GM12891 (cell line): Measurements from ENCODE around the gene MIA2.

Experiments
- POLR2A ChIP-seq: IDR thresholded peaks from 2 replicates; pipeline ENCODE4 v1.6.1; 2011; ENCODE audit warnings: low read depth, low read length, control low read depth
- POLR2AphosphoS5 ChIP-seq: IDR thresholded peaks from 2 replicates; pipeline ENCODE4 v1.6.1; 2011; ENCODE audit warnings: low read depth, low read length, control low read depth
- POU2F2 ChIP-seq: IDR thresholded peaks from 2 replicates; pipeline ENCODE4 v1.6.1; 2011; ENCODE audit warnings: low read depth, mild to moderate bottlenecking, control low read depth, low read length, moderate library complexity
- SPI1 ChIP-seq: IDR thresholded peaks from 2 replicates; pipeline ENCODE4 v1.6.1; 2011; ENCODE audit warnings: low read depth, low read length, control low read depth
- TAF1 ChIP-seq: IDR thresholded peaks from 2 replicates; pipeline ENCODE4 v1.6.1; 2011; ENCODE audit warnings: low read depth, low read length, control low read depth

DNA sequence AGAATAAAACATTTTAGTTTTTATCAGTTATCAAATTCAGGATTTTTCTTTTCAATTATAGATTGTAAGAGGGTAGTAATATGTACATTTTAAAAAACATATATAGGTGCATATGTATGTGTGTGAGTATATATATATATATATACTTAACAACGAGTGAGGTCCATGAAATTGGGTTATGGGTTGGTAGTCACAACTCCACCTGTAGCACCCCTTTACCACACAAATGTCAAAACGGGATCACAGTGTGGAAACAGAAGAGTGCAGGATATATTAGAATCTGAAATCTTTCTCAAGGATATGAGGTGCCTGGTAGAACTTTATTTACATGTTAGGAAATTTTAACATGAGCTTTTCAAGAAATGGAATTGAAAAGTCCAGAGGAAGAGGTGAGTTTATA, 31.3 kb downstream of the MIA2 start:
- TF ChIP-seq POLR2A (no peak), POLR2AphosphoS5 (no peak), TAF1 (no peak), POU2F2 (no peak), SPI1 (no peak)
